Fibroblast of upper back skin (primary cell): ENCODE data around the gene PACRG.
A peak's percentile ranks its signal among the peaks of the same experiment; 100 is the strongest.

Source experiments
- DNase-seq: peaks from one replicate; pipeline ENCODE4 v3.0.0-alpha.2; 2013

PACRG gene

GRCh38 chr6:163019926-163020325, 292.2 kb downstream of the PACRG start:
- DNase-seq: no peak

GRCh38 chr6:163021054-163021453, 293.3 kb downstream of the PACRG start:
- no peak for DNase-seq

- DNase-seq: no peak
These were observed 295.9 kb downstream of the PACRG start for GRCh38 chr6:163023700-163024099.

DNA sequence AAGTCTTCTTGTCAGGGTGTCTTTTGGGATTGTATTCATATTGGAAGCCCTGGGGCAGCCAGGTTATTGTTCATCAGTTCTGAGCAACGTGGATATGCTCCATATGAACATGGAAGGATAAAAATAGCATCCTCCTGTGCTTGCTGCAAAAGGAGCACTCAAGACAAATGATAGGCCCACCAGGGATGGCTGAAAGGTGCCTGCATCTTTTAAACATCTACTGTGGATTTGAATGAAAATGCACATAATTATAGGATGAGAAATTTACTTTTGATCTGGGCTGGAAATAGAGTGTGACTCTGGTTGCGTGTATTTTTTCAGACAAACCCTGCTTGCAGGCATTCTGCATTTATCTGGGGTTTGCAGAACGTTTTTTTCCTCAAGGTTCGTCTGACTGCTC, 299.1 kb downstream of the PACRG start:
- no peak for DNase-seq

- no peak for DNase-seq
These were observed 303.2 kb downstream of the PACRG start for GRCh38 chr6:163030980-163031379.

- DNase-seq: no peak
These were observed 304.2 kb downstream of the PACRG start for GRCh38 chr6:163031931-163032330.

- peak; percentile 13 for DNase-seq
These were observed 308.4 kb downstream of the PACRG start for GRCh38 chr6:163036160-163036645.

- no peak for DNase-seq
These were observed 310.5 kb downstream of the PACRG start for GRCh38 chr6:163038317-163038716.

DNA sequence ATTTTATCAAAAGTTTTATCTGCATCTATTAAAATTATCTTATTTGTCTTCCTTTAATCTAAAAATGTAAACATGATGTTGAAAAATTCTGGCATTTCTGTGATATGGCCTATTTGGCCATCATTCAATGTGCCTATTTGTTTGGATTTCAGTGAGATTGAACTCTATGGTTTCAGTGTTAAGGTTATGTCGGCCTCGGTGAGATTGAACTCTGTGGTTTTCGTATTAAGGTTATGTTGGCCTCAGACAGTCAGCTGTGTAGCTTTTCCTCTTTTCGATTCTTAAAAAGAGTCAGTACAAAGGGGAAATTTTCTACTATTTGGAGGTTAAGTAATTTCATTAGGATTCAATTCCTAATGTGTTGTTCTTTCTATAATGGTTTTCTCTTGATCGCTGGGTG, 320.6 kb downstream of the PACRG start:
- no peak for DNase-seq

GRCh38 chr6:163053667-163054344, 326.0 kb downstream of the PACRG start:
- no peak for DNase-seq

- DNase-seq: no peak
These were observed 326.9 kb downstream of the PACRG start for GRCh38 chr6:163054641-163055040.

DNA sequence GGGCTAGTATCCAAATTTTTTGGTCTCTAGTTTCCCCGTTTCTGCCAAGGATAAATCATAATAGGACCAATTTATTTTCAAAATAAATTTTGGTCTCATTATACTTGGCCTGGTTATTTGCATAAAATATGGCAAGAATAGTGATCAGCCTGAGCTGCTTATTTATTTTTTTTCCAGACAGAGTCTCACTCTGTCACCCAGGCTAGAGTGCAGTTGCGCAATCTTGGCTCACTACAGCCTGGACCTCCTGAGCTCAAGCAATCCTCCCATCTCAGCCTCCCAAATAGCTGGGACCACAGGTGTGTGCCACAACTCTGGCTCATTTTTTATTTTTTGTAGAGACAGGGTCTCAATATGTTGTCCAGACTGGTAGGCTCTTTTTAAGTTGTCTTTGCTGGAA, 329.5 kb downstream of the PACRG start:
- DNase-seq: no peak

GRCh38 chr6:163062790-163063189, 335.0 kb downstream of the PACRG start:
- no peak for DNase-seq

DNA sequence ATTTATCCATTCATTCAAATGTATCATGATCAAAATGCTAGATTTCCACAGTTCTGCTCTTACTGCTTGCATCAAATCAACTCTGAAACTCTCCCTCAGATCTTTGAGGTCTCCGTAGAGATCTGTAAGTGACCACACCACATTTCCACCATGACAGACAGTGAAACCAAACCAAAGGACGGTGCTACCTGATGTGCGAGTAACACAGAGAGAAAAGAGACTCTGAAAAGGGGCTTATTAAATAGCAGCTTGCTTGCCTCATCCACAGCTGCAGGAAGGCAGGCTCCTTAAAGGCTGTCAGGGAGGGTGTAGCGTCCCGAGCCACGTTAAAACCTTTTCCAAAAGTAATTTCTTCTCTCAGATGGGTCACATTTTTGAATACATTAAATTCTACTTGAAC, 335.8 kb downstream of the PACRG start:
- no peak for DNase-seq

- no peak for DNase-seq
These were observed 336.6 kb downstream of the PACRG start for GRCh38 chr6:163064397-163064796.

DNA sequence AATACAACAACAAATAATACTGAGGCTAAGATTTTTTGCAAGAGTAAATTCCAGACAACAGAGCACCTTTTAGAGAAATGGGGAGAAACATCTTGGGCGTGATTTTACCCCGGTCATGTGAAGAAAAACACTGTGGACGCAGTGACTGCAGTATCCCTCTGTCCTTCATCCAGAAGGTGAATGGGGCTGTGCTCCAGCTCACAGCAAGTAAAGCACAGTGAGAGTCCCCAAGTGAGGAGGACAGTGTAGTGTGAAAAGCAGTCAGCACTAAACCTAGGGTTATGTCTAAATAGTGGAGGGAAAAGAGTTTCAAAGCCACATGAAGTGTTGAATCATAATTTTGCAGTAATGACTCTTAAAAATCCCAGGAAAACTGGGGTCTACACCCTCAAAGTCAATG, 338.4 kb downstream of the PACRG start:
- no peak for DNase-seq

DNA sequence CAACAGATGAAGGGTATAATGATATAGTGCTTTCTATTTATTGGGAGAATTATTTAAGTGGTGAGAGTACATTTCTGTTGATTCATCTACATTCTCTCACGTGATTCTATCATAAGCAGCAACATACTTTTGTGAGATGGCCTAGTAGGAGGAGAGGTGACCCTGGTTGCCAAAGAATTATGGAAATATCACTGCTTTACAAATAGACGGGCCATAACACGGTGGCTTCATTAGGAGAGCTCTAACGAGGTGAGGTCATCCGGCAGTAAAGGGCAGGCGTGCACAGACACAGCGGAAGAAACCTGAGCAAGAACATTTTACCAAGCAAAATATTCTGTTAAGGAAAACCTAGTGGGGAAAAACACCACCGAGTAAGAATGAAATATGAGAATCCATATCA, 349.4 kb downstream of the PACRG start:
- DNase-seq: no peak

DNA sequence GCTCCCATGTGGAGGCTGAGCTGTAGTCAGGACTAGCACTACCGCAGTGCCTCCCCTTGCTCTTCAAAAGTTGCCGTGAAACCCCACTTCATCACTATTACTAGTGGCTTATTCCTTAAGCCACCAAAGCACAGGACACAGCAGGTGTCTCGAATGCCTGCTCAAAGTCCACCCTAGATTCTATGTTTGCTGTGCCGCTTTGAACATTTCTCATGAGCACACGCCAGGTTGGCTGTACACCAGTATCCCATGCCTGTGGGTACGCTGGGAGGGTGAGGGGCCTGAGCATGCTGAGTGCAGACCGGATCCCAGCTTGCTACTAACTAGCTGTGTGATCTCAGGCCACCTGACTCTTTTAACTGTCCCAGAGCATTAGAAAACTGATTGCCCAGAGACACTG, 350.9 kb downstream of the PACRG start:
- no peak for DNase-seq

DNA sequence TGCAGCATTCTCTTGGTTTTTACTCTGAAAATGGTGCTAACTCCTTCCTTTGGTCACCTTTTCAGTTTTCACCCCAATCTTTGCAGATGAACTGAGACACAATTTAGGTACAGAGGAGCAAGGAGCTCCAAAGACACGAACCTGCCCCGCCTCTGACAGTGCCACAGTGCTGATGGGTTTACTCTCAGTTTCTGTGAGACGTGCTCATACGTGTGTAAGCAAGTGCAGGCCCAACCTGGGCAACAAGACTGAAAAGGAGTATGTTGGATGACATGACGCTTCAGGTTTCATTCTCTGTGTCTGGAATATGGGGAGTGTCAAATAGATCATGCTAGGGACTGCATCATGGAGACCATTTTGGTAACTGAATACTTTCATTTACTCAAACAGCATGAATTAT, 352.5 kb downstream of the PACRG start:
- no peak for DNase-seq

GRCh38 chr6:163083141-163083540, 355.4 kb downstream of the PACRG start:
- no peak for DNase-seq

DNA sequence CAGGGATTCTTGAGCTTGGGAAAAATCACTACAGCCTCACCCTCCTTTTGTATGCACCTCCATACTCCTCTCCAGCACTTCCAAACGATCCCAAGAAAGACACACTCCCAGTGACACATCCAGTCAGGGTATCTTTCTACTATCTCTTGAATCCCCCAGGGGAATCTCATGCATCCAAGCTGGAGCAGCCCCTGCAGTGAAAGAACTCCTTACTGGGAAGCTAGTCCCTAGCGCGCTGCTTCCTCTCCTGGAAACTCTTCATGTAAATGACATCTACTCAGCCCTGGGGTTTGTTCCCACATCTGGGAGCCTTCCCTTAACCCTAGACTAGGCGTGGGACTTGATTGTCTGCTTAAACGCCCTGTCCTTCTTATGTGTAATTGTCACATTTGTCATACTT, 357.7 kb downstream of the PACRG start:
- no peak for DNase-seq

DNA sequence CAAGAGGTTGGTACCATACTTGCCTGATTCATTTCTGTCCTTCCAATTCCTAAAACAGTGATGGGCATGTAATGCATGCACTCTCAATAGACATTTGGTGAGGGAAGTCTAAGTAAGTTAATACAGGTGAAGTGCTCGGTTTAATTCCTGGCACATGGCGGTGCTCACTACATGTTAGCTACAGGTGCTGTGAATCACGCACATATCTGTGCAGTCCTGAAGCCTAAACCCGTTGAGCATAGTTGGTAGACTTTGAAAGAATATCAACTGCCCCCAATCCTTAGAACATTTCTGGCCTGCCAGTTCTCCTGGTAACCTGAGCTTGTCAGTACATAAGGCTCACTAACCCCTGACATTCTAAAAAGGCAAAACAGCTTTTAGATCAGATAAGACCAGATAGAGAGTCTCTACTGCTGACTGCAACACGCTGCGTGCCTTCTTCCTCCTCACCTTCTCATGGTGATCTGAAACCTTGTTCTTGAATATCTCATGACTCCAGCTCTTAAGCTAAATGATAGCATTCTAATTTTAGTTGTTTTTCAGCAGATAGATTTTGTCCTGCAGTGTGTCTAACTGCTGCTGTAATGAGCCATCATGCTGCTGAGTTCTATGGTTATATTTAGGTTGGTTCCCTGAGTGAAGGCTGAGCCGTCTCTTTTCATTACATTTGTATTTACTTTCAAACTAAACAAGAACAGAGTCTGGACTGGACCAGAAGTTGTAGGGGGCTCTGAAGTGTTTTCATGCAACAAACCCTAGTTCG, 358.3 kb downstream of the PACRG start:
- no peak for DNase-seq

DNA sequence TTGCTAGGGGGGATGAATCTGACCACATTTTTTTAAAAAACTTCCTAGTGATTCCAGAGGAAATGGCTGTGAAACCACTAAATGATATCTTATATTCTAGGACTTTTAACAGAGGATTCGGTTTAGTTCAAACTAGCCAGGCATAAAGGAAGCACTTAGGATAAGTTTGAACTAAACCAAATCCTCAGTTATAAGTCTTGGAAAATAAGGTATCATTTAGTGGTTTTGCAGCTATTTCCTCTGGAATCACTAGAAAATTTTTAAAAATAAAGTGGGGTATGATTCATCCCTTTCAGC, 358.8 kb downstream of the PACRG start:
- peak; percentile 65 for DNase-seq

GRCh38 chr6:163087981-163088380, 360.2 kb downstream of the PACRG start:
- no peak for DNase-seq

DNA sequence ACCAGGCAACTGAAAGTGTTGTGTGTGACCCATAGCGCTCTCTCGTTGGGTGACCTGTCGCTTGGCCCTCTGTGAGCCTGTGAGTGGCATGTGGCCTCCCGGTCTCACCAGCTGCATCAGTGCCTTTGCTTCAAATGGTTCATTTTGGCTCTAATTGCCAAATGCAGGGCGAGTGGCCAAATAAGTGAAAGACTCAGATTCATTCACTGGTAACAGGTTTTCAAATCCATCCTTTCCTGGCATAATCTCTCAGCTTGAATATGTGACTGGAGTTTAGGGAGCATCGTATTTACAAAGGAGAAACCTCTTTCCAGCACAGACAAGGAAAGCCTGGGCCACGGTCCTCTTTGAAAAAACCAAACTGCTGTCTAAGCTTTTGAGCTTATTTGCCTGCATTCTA, 365.1 kb downstream of the PACRG start:
- DNase-seq: no peak
